HG03108 (cell line): ENCODE results near the gene DNAJC18.
"Not testable (repeated sequence)": the region's sequence is repeated elsewhere in the genome, so short reads cannot be mapped to it uniquely, and the experiment has no call there.

Experiments
- ATAC-seq: cut with Tn5 transposase; IDR thresholded peaks from one replicate; pipeline ENCODE4 v1.9.1; 2021; ENCODE audit warnings: moderate library complexity; ENCODE audit not compliant: unreplicated experiment

DNAJC18 gene

GRCh38 chr5:139439013-139439903 is at the start of gene DNAJC18:
DNAJC18 (minus strand) TSS chr5:139439525; CDS start chr5:139439445, 80 bp downstream.
- ATAC-seq: peak; percentile 82

GRCh38 chr5:139488260-139488659 is 48.9 kb upstream of the DNAJC18 start:
- ATAC-seq: no peak

GRCh38 chr5:139486201-139486600 is 46.9 kb upstream of the DNAJC18 start:
- ATAC-seq: no peak

- ATAC-seq: not testable (repeated sequence)
Measured at GRCh38 chr5:139482890-139483208, 43.5 kb upstream of the DNAJC18 start.

- ATAC-seq: peak; percentile 54
Measured at GRCh38 chr5:139482050-139482889, 42.9 kb upstream of the DNAJC18 start, which contains the start of gene STING1. STING1 (minus strand) TSS chr5:139482758; CDS start chr5:139481704, 1,054 bp downstream.

GRCh38 chr5:139481580-139482049 is 42.3 kb upstream of the DNAJC18 start:
- ATAC-seq: peak; percentile 14

GRCh38 chr5:139481122-139481533 is 41.8 kb upstream of the DNAJC18 start:
- ATAC-seq: no peak

GRCh38 chr5:139479729-139480128 is 40.4 kb upstream of the DNAJC18 start:
- ATAC-seq: not testable (repeated sequence)

GRCh38 chr5:139478657-139479423 is 39.5 kb upstream of the DNAJC18 start:
- ATAC-seq: not testable (repeated sequence)

- ATAC-seq: no peak
Measured at GRCh38 chr5:139475865-139476617, 36.7 kb upstream of the DNAJC18 start.

GRCh38 chr5:139474890-139475791 is 35.8 kb upstream of the DNAJC18 start:
- ATAC-seq: no peak

GRCh38 chr5:139473565-139473964 is 34.2 kb upstream of the DNAJC18 start:
- no peak for ATAC-seq

GRCh38 chr5:139473105-139473504 is 33.8 kb upstream of the DNAJC18 start:
- ATAC-seq: no peak

GRCh38 chr5:139472386-139473030 is 33.2 kb upstream of the DNAJC18 start:
- no peak for ATAC-seq

GRCh38 chr5:139470821-139471300 is 31.5 kb upstream of the DNAJC18 start, which contains the start of gene SMIM33:
SMIM33 (plus strand) TSS chr5:139471004; CDS start chr5:139471122, 118 bp downstream.
- ATAC-seq: no peak

GRCh38 chr5:139468421-139468931 is 29.2 kb upstream of the DNAJC18 start:
- ATAC-seq: no peak

GRCh38 chr5:139462586-139463276 is 23.4 kb upstream of the DNAJC18 start, which contains the start of gene ECSCR:
ECSCR (minus strand) TSS chr5:139462743; CDS start chr5:139462670, 73 bp downstream.
- ATAC-seq: no peak
